GM18951 (cell line): Measurements from ENCODE around the gene CDH4.

Experiments
- POLR2A ChIP-seq: IDR thresholded peaks from 4 replicates; pipeline ENCODE4 v1.6.1; 2011; ENCODE audit warnings: mild to moderate bottlenecking; ENCODE audit not compliant: insufficient read length, insufficient read depth; ENCODE audit errors: extremely low read depth
- in situ Hi-C: fragments of 300-500 bp; cut with MboI; formaldehyde crosslinking; loops from one replicate; pipeline ENCODE4 v1.12.0; 2022; ENCODE audit warnings: low sequenced_read_pairs, mixed read lengths, inconsistent platforms; ENCODE audit not compliant: unreplicated experiment

The CDH4 gene

GRCh38 chr20:61321481-61321880 is 69.4 kb downstream of the CDH4 start:
- TF ChIP-seq POLR2A, result no peak
- in situ Hi-C loops, result no loop called here

DNA sequence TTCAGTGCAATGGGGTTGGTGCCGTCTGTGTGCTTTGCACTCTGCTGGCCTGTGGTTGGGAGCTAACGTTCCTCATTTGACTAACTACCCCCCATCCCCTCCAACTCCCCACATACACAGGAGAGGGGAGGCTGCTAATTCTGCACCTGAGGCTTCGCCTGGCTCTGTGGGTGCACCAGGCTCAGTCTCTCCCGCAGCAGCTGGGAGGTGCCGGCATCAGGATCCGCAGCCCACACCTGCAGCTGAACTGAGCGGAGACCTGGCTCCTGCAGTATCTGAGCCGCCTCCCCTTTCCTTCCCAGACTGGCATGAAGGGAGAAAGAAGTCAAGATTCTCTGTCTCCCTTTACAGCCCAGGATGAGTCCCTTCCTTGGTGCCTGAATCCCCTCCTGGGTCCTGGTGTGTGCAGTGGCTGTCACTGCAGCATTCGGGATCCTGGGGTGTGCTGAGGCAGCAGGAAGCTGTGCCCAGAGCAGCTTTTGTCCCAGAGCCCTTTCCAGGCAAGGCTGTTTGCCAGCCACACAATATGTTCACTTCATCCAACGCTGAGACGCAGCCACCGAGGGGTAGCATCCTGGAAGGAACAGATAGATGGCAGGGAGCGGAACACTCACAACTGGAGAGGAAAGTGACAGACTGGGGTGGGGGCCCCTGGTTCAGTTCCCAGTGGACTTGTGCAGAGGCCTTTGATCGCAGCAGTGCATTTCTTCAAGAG is 70.2 kb downstream of the CDH4 start:
- TF ChIP-seq POLR2A, result no peak
- in situ Hi-C loops, result no loop called here

GRCh38 chr20:61324906-61325305 is 72.8 kb downstream of the CDH4 start:
- TF ChIP-seq POLR2A, result no peak
- in situ Hi-C loops, result no loop called here

DNA sequence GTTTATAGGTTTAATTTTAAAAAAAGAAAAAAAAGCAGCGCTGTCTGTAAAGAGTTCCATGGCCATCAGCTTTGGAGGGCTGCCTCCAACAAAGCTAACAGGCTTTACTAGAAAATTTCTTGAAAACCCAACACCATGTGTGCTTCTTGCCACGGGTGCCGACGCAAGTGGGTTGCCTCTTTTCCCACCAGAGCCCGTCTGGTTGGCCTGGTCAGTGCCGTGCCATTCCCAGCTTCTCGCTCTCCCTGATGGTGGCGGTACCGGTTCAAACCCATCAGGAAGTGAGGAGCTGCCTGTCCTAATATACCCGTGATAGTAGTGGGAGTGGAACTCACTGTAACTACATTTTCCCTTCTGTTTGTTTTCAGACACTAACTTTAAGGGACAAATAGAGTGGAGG is 73.7 kb downstream of the CDH4 start:
- in situ Hi-C loops, result no loop called here

GRCh38 chr20:61328911-61329558 is 77.0 kb downstream of the CDH4 start:
- no peak for TF ChIP-seq POLR2A
- in situ Hi-C loops, result no loop called here

More for the DNA sequence above, 73.7 kb downstream of the CDH4 start:
- TF ChIP-seq POLR2A, result no peak

DNA sequence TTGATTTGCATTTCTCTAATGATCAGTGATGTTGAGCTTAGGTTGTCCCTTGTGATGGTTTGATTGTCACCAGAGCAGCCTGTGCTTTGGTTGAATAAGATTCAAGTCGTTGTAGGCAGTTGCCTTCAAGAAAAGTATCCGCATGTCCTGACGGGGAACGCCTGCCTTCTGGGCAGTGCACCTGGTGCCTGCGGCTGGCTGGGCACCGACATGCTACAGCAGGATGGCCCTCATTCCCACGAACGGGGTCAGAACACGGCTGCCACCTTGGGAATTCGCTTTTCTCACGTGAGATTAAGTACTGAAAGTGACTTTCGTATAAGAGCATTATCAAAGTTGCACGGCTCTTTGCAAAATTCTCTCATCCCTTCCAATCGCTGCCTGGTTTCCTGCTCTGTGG is 78.4 kb downstream of the CDH4 start:
- in situ Hi-C loops, result no loop called here
- no peak for TF ChIP-seq POLR2A

GRCh38 chr20:61331543-61331942 is 79.5 kb downstream of the CDH4 start:
- no peak for TF ChIP-seq POLR2A
- in situ Hi-C loops, result no loop called here

GRCh38 chr20:61332016-61332975 is 80.2 kb downstream of the CDH4 start:
- TF ChIP-seq POLR2A, result no peak
- in situ Hi-C loops, result no loop called here

DNA sequence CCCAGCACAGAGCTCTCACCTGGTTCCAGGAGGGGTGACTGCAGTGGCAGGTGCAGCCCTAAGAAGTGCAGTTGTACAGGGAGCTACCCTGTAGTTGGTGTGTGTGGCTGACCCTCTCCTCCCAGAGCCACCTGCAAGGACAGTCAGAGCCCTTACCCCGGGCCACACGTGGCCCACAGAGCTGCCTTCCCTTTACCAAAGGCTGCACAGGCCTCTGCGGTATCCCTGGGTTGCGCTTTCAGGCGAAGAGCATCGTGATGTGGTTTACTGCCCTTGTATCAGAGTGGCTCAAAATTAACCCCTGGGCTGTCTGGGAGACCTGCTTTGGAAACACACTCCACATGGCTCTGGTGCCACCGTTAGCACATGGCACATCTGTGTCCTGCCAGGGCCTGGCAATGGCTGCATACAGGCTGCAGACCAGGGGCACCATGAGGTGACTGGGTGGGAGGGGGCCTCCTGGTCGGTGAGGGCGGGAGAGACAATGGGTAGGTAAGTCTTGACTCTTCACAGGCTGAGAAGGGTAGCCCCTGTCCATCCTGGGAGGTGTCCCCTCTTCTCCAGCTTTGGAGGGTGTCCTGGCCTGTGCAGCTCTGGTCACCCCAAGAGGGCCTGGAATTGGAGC is 81.5 kb downstream of the CDH4 start:
- no peak for TF ChIP-seq POLR2A
- in situ Hi-C loops, result no loop called here

DNA sequence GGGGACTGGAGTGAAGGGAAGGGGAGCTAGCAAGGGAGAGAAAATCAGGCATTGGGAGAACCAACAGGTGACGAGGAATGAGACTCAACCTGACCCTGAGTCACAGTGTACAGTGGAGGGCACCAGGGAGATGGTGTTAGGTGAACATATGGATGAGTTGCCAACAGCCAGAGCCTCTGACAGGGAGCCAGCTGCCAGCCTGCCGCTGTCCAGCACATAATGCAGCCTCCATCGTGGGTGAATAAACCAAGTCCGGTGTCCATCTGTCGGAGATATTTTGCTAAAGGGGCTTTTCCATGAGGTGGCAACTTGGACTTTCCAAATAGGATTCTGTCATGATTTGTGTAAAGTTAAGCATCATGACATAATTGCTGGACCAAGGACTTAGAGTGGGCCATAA is 88.1 kb downstream of the CDH4 start:
- in situ Hi-C loops, result no loop called here
- no peak for TF ChIP-seq POLR2A

GRCh38 chr20:61341605-61342004 is 89.5 kb downstream of the CDH4 start:
- in situ Hi-C loops, result no loop called here
- no peak for TF ChIP-seq POLR2A

DNA sequence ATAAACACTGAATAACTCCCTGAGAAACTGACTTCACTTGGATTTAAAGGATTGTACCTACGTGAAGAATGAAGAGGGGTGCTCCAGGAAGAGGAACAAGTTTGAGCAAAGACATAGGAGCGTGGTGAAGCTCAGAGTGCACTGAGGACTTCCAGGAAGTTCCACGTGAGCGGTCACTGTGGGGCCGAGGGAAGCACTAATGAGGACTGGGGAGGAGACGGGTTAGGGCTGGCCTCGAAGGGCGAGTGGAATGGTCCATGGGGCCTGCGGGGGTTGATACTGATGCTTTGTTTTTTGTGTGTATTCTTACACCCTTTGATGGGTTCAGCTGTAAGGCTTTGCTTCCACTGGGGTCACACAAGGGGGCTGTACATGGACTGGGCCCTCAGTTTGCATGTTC is 91.9 kb downstream of the CDH4 start:
- in situ Hi-C loops, result no loop called here
- TF ChIP-seq POLR2A, result no peak

DNA sequence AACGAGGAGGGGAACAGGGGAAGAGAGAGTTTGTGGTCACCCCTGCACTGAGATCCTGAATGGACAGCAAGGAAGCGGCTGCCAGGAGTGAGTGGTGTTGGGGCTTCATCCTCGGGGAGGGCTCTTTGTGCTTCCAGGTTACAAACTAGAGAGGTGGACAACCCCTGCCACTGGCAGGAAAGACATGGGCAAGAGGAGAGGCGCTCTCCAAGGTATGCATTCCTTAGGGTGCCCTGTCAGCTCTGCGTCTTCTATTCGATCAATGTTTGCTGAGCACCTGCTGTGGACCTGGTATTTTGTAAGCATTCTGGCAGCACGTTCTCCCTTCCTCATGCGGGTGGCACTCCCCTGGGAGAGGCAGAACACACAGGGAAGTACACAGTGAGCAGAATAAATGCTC is 93.6 kb downstream of the CDH4 start:
- TF ChIP-seq POLR2A, result no peak
- in situ Hi-C loops, result no loop called here

GRCh38 chr20:61346996-61347395 is 94.9 kb downstream of the CDH4 start:
- in situ Hi-C loops, result no loop called here
- TF ChIP-seq POLR2A, result no peak
